ENCODE results near the gene KIAA0232. TPM values are rescaled to one million over a fixed set of nuclear protein-coding genes. Genes with fewer than 3 reads are reported as not detected.

The KIAA0232 gene
- total and polyA plus RNA-seq, 9 of the 15 experiments (the other 6 are each of a cell fraction or from before 2014, with no cell fraction given): 3.5 to 17.4 (median 13.0) TPM

- no peak for TF ChIP-seq ZNF655 (CRISPR knock-in tag; IDR thresholded peaks at IDR 0.05)
- no peak for TF ChIP-seq ZNF140 (CRISPR knock-in tag; IDR thresholded peaks at IDR 0.05)
- no peak for TF ChIP-seq HSF4 (CRISPR knock-in tag; IDR thresholded peaks at IDR 0.05; ENCODE audit: borderline replicate concordance)
- TF ChIP-seq TOE1 (IDR thresholded peaks at IDR 0.05; ENCODE audit: borderline replicate concordance): no peak
- TF ChIP-seq TOE1 (CRISPR knock-in tag; IDR thresholded peaks at IDR 0.05; ENCODE audit: borderline replicate concordance, low read depth): no peak
- TF ChIP-seq RBFOX2 (IDR thresholded peaks at IDR 0.05; ENCODE audit: low read depth, low read length): no peak
- TF ChIP-seq, protein P1, sequence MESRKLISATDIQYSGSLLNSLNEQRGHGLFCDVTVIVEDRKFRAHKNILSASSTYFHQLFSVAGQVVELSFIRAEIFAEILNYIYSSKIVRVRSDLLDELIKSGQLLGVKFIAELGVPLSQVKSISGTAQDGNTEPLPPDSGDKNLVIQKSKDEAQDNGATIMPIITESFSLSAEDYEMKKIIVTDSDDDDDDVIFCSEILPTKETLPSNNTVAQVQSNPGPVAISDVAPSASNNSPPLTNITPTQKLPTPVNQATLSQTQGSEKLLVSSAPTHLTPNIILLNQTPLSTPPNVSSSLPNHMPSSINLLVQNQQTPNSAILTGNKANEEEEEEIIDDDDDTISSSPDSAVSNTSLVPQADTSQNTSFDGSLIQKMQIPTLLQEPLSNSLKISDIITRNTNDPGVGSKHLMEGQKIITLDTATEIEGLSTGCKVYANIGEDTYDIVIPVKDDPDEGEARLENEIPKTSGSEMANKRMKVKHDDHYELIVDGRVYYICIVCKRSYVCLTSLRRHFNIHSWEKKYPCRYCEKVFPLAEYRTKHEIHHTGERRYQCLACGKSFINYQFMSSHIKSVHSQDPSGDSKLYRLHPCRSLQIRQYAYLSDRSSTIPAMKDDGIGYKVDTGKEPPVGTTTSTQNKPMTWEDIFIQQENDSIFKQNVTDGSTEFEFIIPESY (CRISPR knock-in tag; IDR thresholded peaks at IDR 0.05): no peak
- TF ChIP-seq CEBPG (CRISPR knock-in tag; IDR thresholded peaks at IDR 0.05): no peak
- TF ChIP-seq CEBPG (tag; conservative IDR thresholded peaks at IDR 0.05 in 1 of 2, IDR thresholded peaks at IDR 0.05 in 1 of 2): no peak
- no peak for TF ChIP-seq ESRRB (CRISPR knock-in tag; IDR thresholded peaks at IDR 0.05; ENCODE audit: borderline replicate concordance)
- TF ChIP-seq RNF2 (IDR thresholded peaks at IDR 0.05): no peak; the same call in 1 of the 2 replicates
- peak in 1 of 2 experiments; percentile 69; a peak in 1 of 4 replicates for TF ChIP-seq ZNF639 (CRISPR knock-in tag; conservative IDR thresholded peaks at IDR 0.05 in 1 of 2, IDR thresholded peaks at IDR 0.05 in 1 of 2)
- TF ChIP-seq, protein P2, sequence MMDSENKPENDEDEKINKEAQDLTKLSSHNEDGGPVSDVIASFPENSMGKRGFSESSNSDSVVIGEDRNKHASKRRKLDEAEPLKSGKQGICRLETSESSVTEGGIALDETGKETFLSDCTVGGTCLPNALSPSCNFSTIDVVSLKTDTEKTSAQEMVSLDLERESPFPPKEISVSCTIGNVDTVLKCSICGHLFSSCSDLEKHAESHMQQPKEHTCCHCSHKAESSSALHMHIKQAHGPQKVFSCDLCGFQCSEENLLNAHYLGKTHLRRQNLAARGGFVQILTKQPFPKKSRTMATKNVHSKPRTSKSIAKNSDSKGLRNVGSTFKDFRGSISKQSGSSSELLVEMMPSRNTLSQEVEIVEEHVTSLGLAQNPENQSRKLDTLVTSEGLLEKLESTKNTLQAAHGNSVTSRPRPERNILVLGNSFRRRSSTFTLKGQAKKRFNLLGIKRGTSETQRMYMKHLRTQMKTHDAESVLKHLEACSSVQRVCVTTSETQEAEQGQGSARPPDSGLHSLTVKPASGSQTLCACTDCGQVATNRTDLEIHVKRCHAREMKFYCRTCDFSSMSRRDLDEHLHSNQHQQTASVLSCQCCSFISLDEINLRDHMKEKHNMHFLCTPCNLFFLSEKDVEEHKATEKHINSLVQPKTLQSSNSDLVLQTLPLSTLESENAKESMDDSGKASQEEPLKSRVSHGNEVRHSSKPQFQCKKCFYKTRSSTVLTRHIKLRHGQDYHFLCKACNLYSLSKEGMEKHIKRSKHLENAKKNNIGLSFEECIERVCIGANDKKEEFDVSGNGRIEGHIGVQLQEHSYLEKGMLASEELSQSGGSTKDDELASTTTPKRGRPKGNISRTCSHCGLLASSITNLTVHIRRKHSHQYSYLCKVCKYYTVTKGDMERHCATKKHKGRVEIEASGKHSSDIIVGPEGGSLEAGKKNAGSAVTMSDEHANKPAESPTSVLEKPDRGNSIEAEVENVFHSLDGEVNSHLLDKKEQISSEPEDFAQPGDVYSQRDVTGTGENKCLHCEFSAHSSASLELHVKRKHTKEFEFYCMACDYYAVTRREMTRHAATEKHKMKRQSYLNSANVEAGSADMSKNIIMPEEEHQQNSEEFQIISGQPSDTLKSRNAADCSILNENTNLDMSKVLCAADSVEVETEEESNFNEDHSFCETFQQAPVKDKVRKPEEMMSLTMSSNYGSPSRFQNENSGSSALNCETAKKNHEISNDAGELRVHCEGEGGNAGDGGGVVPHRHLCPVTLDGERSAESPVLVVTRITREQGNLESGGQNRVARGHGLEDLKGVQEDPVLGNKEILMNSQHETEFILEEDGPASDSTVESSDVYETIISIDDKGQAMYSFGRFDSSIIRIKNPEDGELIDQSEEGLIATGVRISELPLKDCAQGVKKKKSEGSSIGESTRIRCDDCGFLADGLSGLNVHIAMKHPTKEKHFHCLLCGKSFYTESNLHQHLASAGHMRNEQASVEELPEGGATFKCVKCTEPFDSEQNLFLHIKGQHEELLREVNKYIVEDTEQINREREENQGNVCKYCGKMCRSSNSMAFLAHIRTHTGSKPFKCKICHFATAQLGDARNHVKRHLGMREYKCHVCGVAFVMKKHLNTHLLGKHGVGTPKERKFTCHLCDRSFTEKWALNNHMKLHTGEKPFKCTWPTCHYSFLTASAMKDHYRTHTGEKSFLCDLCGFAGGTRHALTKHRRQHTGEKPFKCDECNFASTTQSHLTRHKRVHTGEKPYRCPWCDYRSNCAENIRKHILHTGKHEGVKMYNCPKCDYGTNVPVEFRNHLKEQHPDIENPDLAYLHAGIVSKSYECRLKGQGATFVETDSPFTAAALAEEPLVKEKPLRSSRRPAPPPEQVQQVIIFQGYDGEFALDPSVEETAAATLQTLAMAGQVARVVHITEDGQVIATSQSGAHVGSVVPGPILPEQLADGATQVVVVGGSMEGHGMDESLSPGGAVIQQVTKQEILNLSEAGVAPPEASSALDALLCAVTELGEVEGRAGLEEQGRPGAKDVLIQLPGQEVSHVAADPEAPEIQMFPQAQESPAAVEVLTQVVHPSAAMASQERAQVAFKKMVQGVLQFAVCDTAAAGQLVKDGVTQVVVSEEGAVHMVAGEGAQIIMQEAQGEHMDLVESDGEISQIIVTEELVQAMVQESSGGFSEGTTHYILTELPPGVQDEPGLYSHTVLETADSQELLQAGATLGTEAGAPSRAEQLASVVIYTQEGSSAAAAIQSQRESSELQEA (IDR thresholded peaks at IDR 0.05; ENCODE audit: low read depth): no peak
- no peak for TF ChIP-seq ZNF134 (CRISPR knock-in tag; conservative IDR thresholded peaks at IDR 0.05)
Measured at GRCh38 chr4:6826781-6827508, 44.4 kb downstream of the KIAA0232 start (continued).

Data from K562 (cell line).